CD4-positive, alpha-beta memory T cell (primary cell): ENCODE data around the gene STAT3. TPM values are rescaled to one million over a fixed set of nuclear protein-coding genes. Genes with fewer than 3 reads are reported as not detected.

Source experiments
- CTCF ChIA-PET: fragments of 350-600 bp; sonication (Branson Sonifier 250); formaldehyde crosslinking; loops from one replicate; lab custom pipeline; 2021; ENCODE audit warnings: inconsistent platforms; ENCODE audit not compliant: partially characterized antibody; lab: Charles Lee
- POLR2A ChIA-PET: fragments of 350-600 bp; sonication (Branson Sonifier 250); formaldehyde crosslinking; loops from one replicate; lab custom pipeline; 2021; ENCODE audit not compliant: partially characterized antibody; lab: Charles Lee
- DNase-seq, 5 donors: peaks; one replicate each; pipeline versions ENCODE4 v3.0.0 to v3.0.0-alpha.2; 2020 to 2022; ENCODE audit warnings: mixed read lengths in 1 of 5
- H3K27ac ChIP-seq: one replicate; pipeline ENCODE4 v1.7.0; 2013; ENCODE audit warnings: low read depth, low read length
- H3K27me3 ChIP-seq: 2 replicates; pipeline ENCODE4 v1.7.0; 2013; ENCODE audit warnings: mild to moderate bottlenecking, low read length, moderate library complexity; ENCODE audit not compliant: insufficient read depth
- H3K36me3 ChIP-seq: 2 replicates; pipeline ENCODE4 v1.7.0; 2013; ENCODE audit warnings: mild to moderate bottlenecking, low read length, moderate library complexity; ENCODE audit not compliant: insufficient read depth
- H3K4me1 ChIP-seq: 2 replicates; pipeline ENCODE4 v1.7.0; 2013; ENCODE audit warnings: mild to moderate bottlenecking, low read length, moderate library complexity; ENCODE audit not compliant: insufficient read depth
- H3K4me3 ChIP-seq, 2 donors: one replicate each; pipeline ENCODE4 v1.7.0; 2013; ENCODE audit warnings: low read length in 2 of 2, mild to moderate bottlenecking in 1 of 2
- H3K9me3 ChIP-seq, 2 donors: one replicate each; pipeline ENCODE4 v1.7.0; 2013; ENCODE audit warnings: low read length in 2 of 2, control low read depth in 1 of 2; ENCODE audit not compliant: control insufficient read depth in 1 of 2
- H3K27ac Mint-ChIP-seq, 7 donors: one replicate each; pipeline ENCODE4 v1.8.0; 2020 to 2021; ENCODE audit warnings: mixed read lengths in 7 of 7, mild to moderate bottlenecking in 6 of 7, inconsistent platforms in 3 of 7, moderate library complexity in 3 of 7
- H3K27me3 Mint-ChIP-seq, 2 donors: one replicate each; pipeline ENCODE4 v1.8.0; 2020 to 2021; ENCODE audit warnings: mixed read lengths in 2 of 2
- H3K36me3 Mint-ChIP-seq, 2 donors: one replicate each; pipeline ENCODE4 v1.8.0; 2020 to 2021; ENCODE audit warnings: mixed read lengths in 2 of 2, inconsistent platforms in 1 of 2, mild to moderate bottlenecking in 1 of 2
- H3K4me1 Mint-ChIP-seq, 4 donors: one replicate each; pipeline ENCODE4 v1.8.0; 2020 to 2021; ENCODE audit warnings: mixed read lengths in 4 of 4, mild to moderate bottlenecking in 1 of 4
- H3K4me3 Mint-ChIP-seq, 8 donors: one replicate each; pipeline ENCODE4 v1.8.0; 2020 to 2021; ENCODE audit warnings: mixed read lengths in 8 of 8, mild to moderate bottlenecking in 7 of 8, moderate library complexity in 6 of 8, inconsistent platforms in 3 of 8
- H3K9me3 Mint-ChIP-seq, 8 donors: one replicate each; pipeline ENCODE4 v1.8.0; 2020 to 2021; ENCODE audit warnings: mixed read lengths in 8 of 8, mild to moderate bottlenecking in 5 of 8, inconsistent platforms in 3 of 8, moderate library complexity in 1 of 8
- intact Hi-C: fragments of 100-400 bp; cut with micrococcal nuclease; formaldehyde crosslinking; loops from one replicate; pipeline ENCODE4 v1.15.1; 2023
- polyA plus RNA-seq, 2 donors: library from polyadenylated mRNA; unstranded; fragments of 300-500 nt; fragmentation: Illumina TruSeq; gene quantifications; one replicate each; pipeline ENCODE4 v1.2.3, GENCODE V29; 2021
- total RNA-seq, 2 experiments: library from RNA; stranded (reverse); gene quantifications; one replicate each; pipeline ENCODE4 v1.2.3, GENCODE V29; 2021

The STAT3 gene
- total and polyA plus RNA-seq, 4 experiments from 2014 or later = 103 to 147 (median 130) TPM

DNA sequence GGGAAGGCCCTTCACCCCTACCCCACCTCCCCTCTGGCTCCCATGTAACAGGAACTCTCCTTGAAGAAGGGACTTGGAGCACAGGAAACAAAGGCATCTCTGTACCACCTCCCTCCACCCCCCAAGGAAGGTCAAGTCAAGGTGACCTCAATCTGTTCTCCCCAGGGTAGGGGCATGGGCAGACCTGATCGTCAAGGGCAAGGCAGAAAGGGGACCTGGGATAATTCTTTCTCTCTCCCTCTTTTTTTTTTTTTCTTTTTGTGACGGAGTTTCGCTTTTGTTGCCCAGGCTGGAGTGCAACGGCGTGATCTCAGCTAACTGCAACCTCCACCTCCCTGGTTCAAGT is 104.2 kb downstream of the STAT3 start:
- DNase-seq = no peak
- Mint-ChIP-seq H3K4me3 (no peak overlapping the region), H3K4me1 (peaks cover 21 to 35% (median 28%) of the 10 kb centered on the region in 4 donors), H3K27me3 (no peaks in the 10 kb centered on the region), H3K27ac (peak overlapping the region in 2 of 7 donors; percentile 17 to 62), H3K36me3 (peaks cover 0 to 10% of the 10 kb centered on the region in 2 donors), H3K9me3 (no peaks in the 10 kb centered on the region)
- H3K9me3 ChIP-seq = no peaks in the 10 kb centered on the region
- H3K4me1 ChIP-seq = peaks cover 26% of the 10 kb centered on the region
- ChIA-PET POLR2A (interaction anchor here (1.4 to 11.0 kb wide), 2 partner anchors 31 to 34 kb away, joined by 4 to 137 read pairs; no protein-coding TSS in a partner anchor), CTCF (interaction anchor here (0.7 kb wide), 1 partner anchor 30 kb away, joined by 4 read pairs; no protein-coding TSS in a partner anchor)
- no peak overlapping the region for H3K27ac ChIP-seq
- intact Hi-C loops = no loop called here
- no peaks in the 10 kb centered on the region for H3K27me3 ChIP-seq
- no peak overlapping the region for H3K4me3 ChIP-seq
- no peaks in the 10 kb centered on the region for H3K36me3 ChIP-seq

DNA sequence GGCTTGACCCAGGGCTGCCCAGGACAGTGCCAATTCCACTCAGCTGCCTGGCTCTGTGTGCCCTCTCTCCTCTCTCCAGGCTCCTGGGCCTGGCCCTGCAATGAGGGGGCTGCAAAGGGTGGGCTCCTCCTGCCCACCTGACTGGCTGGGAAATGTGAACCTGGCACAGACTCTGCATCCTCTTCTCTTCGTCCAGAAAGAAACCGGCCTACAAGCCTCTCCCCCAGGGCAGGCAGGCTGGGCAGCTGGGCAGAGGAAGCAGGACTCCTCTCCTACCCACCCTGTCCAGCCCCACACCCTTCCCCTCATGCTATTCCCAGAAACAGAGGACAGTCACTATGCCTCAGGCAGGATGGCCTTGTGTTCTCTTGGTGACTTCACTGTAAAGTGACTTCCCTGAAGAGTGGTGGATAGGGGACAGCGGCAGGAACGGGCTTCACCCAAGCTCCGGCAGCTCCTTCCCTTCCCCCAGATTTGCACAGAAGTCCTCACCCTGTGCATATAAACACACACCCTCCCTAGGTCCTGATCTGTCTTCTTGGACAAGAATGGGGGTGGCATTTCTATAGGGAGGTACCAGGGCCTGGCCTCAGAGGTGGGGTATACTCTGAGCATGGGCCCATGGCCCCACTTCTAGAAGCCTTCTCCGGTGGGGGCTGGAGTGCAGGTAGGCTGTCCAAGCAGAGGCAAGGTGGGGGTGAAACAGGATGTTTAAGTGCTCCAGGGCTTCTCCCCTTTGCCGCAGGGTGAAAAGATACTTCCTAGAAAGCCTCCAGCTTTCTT is 104.8 kb downstream of the STAT3 start:
- Histone ChIP-seq H3K4me1 (peaks cover 26% of the 10 kb centered on the region), H3K36me3 (no peaks in the 10 kb centered on the region), H3K27ac (no peak overlapping the region), H3K4me3 (no peak overlapping the region), H3K27me3 (no peaks in the 10 kb centered on the region), H3K9me3 (no peaks in the 10 kb centered on the region)
- Mint-ChIP-seq H3K27me3 (no peaks in the 10 kb centered on the region), H3K27ac (peak overlapping the region in 3 of 7 donors; percentile 17 to 62 (median 32)), H3K36me3 (peaks cover 0 to 9% of the 10 kb centered on the region in 2 donors), H3K4me3 (no peak overlapping the region), H3K9me3 (no peaks in the 10 kb centered on the region), H3K4me1 (peaks cover 21 to 33% (median 26%) of the 10 kb centered on the region in 4 donors)
- POLR2A ChIA-PET = interaction anchor here (11.0 kb wide), 1 partner anchor 34 kb away, joined by 137 read pairs; no protein-coding TSS in a partner anchor
- CTCF ChIA-PET = no interaction called here
- intact Hi-C loops = no loop called here
- no peak for DNase-seq

DNA sequence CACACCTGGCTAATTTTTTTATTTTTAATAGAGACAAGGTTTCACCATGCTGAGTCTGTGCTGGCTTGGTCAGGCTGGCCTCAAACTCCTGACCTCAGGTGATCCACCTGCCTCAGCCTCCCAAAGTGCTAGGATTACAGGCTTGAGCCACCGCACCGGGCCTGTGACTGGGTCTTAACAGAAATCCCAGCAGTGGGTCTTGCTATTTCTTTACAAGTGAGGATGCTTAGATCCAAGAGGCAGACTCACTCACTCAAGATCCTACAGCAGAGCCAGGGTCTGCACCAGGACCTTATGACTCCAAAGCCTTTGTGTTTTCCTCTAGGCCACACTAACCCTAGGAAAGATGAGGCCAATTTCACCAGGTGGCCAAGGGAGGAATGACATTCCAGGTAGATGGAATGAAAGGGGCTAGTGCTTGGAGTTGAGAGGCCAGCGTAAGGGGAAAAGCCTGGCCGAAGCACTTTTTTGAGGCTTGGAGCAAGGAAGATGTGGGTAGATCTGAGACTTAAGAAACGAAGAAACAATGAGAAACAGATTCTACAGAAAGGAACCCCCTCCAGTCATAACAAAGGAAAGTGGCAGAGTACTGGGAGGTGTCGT is 105.7 kb downstream of the STAT3 start:
- no peaks in the 10 kb centered on the region for H3K9me3 Mint-ChIP-seq
- ChIA-PET POLR2A (interaction anchor here (11.0 kb wide), 1 partner anchor 33 kb away, joined by 137 read pairs; no protein-coding TSS in a partner anchor), CTCF (no interaction called here)
- H3K4me1 Mint-ChIP-seq = peaks cover 22 to 36% (median 27%) of the 10 kb centered on the region in 4 donors
- peaks cover 24% of the 10 kb centered on the region for H3K4me1 ChIP-seq
- intact Hi-C loops = no loop called here
- no peaks in the 10 kb centered on the region for H3K27me3 Mint-ChIP-seq
- H3K36me3 Mint-ChIP-seq = peaks cover 0 to 6% of the 10 kb centered on the region in 2 donors
- no peak overlapping the region for H3K4me3 Mint-ChIP-seq
- no peaks in the 10 kb centered on the region for H3K9me3 ChIP-seq
- no peaks in the 10 kb centered on the region for H3K36me3 ChIP-seq
- DNase-seq = no peak
- H3K27ac Mint-ChIP-seq = peak overlapping the region in 6 of 7 donors; percentile 17 to 68 (median 29)
- no peaks in the 10 kb centered on the region for H3K27me3 ChIP-seq
- H3K4me3 ChIP-seq = no peak overlapping the region
- no peak overlapping the region for H3K27ac ChIP-seq

DNA sequence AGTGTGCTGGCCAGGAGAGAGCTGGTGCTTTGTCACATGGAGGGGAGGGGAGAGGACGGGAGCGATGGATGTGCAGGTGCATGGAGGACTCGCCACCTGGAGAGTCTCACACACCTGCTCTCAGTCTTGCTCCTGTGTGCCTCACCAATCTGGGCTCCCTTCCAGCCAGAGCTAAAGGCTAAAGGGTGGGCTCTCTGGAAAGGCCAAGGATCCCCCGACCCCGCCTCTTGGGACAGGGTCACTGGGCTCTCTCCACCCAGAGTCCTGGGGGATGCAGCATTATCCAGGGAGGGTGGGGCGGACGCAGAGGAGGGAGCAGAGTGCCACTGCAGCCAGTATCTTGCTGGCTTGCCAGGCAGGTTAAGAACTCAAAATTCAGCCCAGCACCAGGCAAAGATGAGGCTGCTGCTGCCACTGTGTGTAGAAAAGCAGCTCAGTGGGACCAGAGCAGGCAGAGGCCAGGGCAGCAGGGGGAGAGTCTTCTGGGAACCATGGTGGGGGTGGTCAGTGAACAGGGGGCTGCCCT is 106.6 kb downstream of the STAT3 start:
- H3K4me1 ChIP-seq = peaks cover 23% of the 10 kb centered on the region
- no peaks in the 10 kb centered on the region for H3K36me3 ChIP-seq
- ChIA-PET POLR2A (interaction anchor here (5.1 to 11.0 kb wide), 2 partner anchors 13 to 32 kb away, joined by 25 to 137 read pairs; no protein-coding TSS in a partner anchor), CTCF (no interaction called here)
- no peak overlapping the region for H3K4me3 Mint-ChIP-seq
- no peak overlapping the region for H3K4me3 ChIP-seq
- no peaks in the 10 kb centered on the region for H3K9me3 ChIP-seq
- H3K27ac Mint-ChIP-seq = peak overlapping the region in 5 of 7 donors; percentile 17 to 83 (median 66)
- no peaks in the 10 kb centered on the region for H3K27me3 ChIP-seq
- peaks cover 19 to 37% (median 25%) of the 10 kb centered on the region in 4 donors for H3K4me1 Mint-ChIP-seq
- H3K9me3 Mint-ChIP-seq = no peaks in the 10 kb centered on the region
- DNase-seq = no peak
- intact Hi-C loops = no loop called here
- H3K36me3 Mint-ChIP-seq = peaks cover 0 to 1% of the 10 kb centered on the region in 2 donors
- H3K27ac ChIP-seq = no peak overlapping the region
- no peaks in the 10 kb centered on the region for H3K27me3 Mint-ChIP-seq

DNA sequence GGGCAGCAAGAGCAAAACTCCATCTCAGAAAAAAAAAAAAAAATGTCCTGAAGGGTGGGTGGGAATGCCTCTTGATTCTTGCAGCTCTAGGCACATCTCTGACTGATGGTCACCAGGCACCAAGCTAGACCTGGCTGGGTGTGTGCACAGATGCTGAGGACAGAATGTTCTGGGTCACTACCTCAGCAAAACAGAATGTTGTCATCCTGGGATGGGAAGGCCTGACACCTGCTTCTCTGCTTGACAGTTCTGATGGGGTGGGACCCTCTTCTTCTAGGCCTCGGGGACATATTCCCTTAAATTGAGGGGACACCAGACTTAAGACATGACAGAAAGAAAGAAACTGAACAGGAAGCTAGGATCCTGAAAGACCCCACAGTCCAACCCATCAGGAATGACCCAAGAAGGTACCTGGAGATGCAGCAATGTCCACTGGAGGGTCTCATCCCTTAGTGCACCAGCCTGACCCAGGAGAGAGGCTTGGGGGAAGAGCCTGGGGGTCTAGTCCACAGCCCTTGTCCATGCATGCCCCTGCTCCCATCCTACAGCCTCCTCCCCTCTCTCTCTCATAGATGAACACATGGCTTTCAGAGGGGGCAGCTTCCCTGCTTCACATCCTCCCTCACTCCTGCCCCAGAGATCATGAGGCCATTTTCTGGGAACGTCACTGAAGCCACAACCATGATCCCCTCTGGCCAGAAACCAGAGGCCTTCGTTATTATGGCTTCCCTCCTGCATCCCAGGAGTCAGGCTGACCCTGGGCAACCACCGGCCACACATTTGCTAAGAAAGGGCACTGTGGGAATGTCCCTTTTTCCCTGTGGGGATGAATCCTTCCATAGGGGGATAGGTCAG is 108.2 kb downstream of the STAT3 start:
- no peaks in the 10 kb centered on the region for H3K36me3 ChIP-seq
- H3K27me3 Mint-ChIP-seq = no peaks in the 10 kb centered on the region
- no peaks in the 10 kb centered on the region for H3K27me3 ChIP-seq
- no peak overlapping the region for H3K27ac ChIP-seq
- ChIA-PET CTCF (interaction anchor here (0.7 to 2.1 kb wide), 2 partner anchors 8 to 58 kb away, joined by 3 to 5 read pairs; partner anchors contain the start of gene STAT5A), POLR2A (interaction anchor here (0.8 to 12.2 kb wide), 3 partner anchors 8 to 58 kb away, joined by 3 to 255 read pairs (median 25); partner anchors contain the start of gene STAT5A)
- intact Hi-C loops = loop anchor here (5.0 to 10.0 kb wide), 2 partner anchors 32 to 55 kb away; no protein-coding TSS in a partner anchor
- peaks cover 10% of the 10 kb centered on the region for H3K4me1 ChIP-seq
- H3K27ac Mint-ChIP-seq = peak overlapping the region in 6 of 7 donors; percentile 29 to 71 (median 64)
- H3K4me3 ChIP-seq = no peak overlapping the region
- H3K9me3 Mint-ChIP-seq = peaks cover 0 to 2% (median 0%) of the 10 kb centered on the region in 8 donors
- no peak for DNase-seq
- peaks cover 3 to 8% of the 10 kb centered on the region in 2 donors for H3K36me3 Mint-ChIP-seq
- peaks cover 13 to 30% (median 20%) of the 10 kb centered on the region in 4 donors for H3K4me1 Mint-ChIP-seq
- no peaks in the 10 kb centered on the region for H3K9me3 ChIP-seq
- peak overlapping the region in 2 of 8 donors; percentile 9 to 62 for H3K4me3 Mint-ChIP-seq

DNA sequence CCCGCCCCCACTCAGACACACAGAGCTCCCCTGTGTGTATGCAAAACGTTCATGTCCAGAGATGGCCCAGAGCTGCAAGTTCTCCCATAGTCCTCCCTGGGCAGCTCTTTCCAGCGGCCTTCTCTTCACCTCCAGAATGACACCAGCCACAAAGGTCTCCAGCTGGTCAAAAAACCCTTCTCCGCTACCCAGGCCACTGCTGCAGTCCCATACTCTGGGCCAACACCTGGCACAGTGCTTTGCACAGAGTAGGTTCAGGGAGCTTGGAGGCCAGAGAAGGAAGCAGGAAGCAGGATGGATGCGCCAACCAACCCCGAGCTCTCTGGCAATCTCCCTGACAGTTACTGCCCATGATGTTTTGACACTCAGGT is 110.9 kb downstream of the STAT3 start:
- H3K27ac ChIP-seq = peak overlapping the region; percentile 81
- Mint-ChIP-seq H3K4me1 (peaks cover 21 to 47% (median 36%) of the 10 kb centered on the region in 4 donors), H3K4me3 (peak overlapping the region; percentile 68 to 92 (median 84)), H3K27ac (peak overlapping the region; percentile 5 to 97 (median 91)), H3K9me3 (peaks cover 0 to 4% (median 0%) of the 10 kb centered on the region in 8 donors), H3K27me3 (no peaks in the 10 kb centered on the region), H3K36me3 (peaks cover 3 to 20% of the 10 kb centered on the region in 2 donors)
- no peak for DNase-seq
- no peaks in the 10 kb centered on the region for H3K27me3 ChIP-seq
- peak overlapping the region in 1 of 2 donors; percentile 71 for H3K4me3 ChIP-seq
- ChIA-PET CTCF (interaction anchor here (0.7 to 2.2 kb wide), 5 partner anchors 29 to 94 kb away, joined by 3 to 10 read pairs (median 3); no protein-coding TSS in a partner anchor), POLR2A (interaction anchor here (0.7 to 13.6 kb wide), 10 partner anchors 9 to 112 kb away, joined by 3 to 286 read pairs (median 7); partner anchors contain the start of genes GHDC and STAT5A)
- peaks cover 32% of the 10 kb centered on the region for H3K4me1 ChIP-seq
- H3K36me3 ChIP-seq = no peaks in the 10 kb centered on the region
- intact Hi-C loops = loop anchor here (5.0 to 10.0 kb wide), 2 partner anchors 35 to 53 kb away; no protein-coding TSS in a partner anchor
- no peaks in the 10 kb centered on the region for H3K9me3 ChIP-seq
